Anterior cingulate cortex (tissue), 58 donors: Measurements from ENCODE around the gene MEX3C.

Experiments used
- DNase-seq, 58 donors: peaks; one replicate each; lab custom pipeline; 2025; lab: John Stamatoyannopoulos, UW

Gene MEX3C

DNA sequence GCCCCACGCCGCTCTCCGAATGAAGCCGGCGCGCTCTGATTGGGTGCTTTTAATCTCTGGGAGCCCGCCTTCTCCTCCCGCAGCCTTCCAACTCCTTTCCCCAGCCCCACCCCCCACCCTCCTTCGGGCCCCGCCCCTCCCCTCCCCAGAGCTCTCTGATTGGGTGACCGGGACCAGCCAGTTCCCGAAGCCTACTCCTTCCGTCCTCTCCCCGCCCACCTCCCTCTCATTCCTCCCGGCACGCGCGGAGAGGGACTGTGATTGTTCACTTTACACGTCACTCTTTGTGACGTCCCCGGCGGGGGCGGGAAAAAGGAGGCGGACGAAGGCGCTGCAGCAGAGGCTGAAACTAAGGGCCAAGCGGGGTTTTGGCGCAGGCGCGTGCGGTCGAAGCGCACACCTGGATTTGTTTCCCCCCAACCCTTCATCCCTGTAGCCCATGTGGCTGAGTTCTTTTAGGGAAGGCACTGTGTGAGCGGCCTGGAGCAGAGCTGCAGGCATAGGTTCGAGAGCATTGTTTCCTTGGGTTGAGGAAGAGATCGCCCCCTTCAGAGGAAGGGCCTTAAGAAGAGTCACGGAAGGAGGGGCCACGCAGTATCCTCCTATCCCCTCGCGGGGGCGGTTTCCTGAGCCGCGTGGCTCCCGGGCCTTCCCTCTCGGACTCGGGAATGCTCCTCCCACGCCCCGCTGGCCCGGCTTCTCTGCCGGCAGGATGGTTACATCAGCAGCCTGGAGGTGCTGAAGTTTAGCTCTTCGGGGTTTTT lies at the start of gene MEX3C:
Gene MEX3C (minus strand): TSS at position 21 of the 764 bp plus-strand sequence. CDS start 361 bp downstream, outside the sequence.
- peak; percentile 78 to 100 (median 99) for DNase-seq

- DNase-seq = no peak
Observed at GRCh38 chr18:51241226-51241625, 43.7 kb upstream of the MEX3C start.

GRCh38 chr18:51236225-51236624 lies 38.7 kb upstream of the MEX3C start:
- DNase-seq = no peak

- DNase-seq = no peak
Observed at GRCh38 chr18:51235009-51235789, 37.7 kb upstream of the MEX3C start.

GRCh38 chr18:51234117-51235008 lies 36.9 kb upstream of the MEX3C start:
- DNase-seq = no peak

DNA sequence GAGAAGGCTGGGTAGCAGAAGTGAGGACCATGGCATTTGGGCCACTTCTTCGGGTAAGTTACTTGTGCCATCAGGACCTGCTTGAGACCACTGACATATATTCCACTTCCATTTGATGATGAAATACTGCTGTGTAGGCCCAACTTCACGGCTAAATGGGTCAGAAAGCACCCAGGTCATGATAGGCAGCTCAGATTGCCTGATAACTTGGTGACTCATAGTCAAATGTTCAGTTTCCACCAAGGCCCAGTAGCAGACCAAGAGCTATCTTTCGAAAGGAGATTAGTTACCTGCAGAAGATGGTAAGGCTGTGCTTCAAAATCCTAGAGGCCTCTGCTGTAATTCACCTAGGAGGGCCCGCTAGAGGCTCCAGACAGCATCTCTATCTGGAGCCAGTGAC lies 31.8 kb upstream of the MEX3C start:
- no peak for DNase-seq

DNA sequence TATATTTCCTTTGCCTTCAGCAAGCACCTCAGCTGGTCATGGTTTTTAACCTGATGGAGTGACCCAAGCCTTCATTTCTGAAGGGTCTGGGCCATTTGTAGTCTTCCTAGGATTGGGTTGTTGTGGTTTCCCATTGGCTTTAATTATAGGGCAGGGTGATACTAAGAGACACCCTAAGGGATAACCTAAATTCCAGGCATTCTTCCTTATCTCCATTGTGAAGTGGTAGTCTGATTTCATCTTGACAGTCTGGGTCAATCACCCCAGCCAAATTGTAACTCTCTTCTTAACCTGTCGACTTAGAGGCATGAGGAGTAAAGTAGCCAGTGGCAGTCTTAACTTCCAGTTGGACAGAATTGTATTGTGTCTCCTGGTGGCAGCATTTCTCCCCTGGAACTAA lies 30.2 kb upstream of the MEX3C start:
- DNase-seq = no peak

- DNase-seq = no peak
Observed at GRCh38 chr18:51226587-51227350, 29.3 kb upstream of the MEX3C start.

GRCh38 chr18:51226068-51226467 lies 28.6 kb upstream of the MEX3C start:
- no peak for DNase-seq

DNA sequence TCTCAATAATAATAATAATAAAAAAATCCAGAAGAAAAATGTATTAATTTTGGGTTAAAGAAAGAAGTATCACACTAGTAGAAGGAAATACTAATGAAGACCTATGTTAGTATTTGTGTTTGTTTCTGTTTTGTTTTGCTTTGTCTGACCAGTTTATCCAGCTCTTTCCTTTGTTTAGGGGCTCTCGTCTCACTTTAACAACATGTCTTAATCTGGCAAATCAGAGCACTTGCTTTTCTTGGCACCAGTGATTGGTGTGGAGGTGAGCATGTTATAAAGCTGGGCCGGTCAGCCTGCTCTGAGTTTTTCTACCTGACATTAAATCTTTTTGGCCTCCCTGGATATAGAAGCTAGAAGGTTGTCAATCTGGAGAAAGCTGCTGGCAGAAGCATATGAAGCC lies 15.1 kb upstream of the MEX3C start:
- no peak for DNase-seq

- no peak for DNase-seq
Observed at GRCh38 chr18:51211552-51211951, 14.1 kb upstream of the MEX3C start.

DNA sequence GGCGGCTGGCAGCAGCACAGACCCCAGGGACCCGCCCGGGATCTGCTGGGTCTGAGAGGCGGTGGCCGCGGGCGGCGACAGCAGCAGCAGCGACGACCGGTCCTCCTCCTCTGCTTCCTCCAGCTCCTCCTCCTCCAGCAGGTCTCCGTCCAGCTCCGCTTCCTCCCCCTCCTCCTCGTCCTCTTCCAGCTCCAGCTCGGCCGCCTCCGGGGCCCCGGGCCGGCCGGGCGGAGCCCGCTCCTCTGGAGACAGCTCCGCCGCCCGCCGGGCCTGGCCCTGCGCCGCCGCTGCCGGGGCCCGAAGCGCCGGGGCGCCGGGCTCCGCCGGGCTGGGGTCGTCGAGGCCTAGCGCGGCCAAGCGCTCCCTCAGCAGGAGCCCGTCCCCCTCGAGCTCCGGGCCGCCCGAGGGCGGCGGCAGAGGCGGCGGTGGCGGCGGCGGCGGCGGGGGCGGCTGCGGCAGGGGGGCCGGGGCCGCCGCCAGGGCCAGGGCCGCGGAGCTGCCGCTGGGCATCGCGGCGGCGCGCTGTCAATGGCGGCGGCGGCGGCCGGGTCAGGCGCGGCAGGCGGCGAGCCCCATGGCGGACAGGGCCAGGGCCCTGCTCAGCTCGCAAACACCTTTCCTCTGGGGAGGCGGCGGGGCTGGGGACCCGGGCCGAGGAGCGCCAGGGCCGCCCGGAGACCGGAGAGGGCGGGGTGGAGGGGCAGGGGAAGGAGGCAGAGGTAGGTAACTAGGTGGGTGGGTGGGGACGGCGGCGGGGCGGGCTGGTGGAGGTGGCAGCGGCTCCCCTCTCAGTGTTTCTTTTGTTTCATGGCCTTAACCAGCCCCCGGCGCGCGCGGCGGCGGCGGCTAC lies 445 bp downstream of the MEX3C start:
- peak in 44 of 58 donors; percentile 3 to 69 (median 38) for DNase-seq

- DNase-seq = peak in 42 of 58 donors; percentile 4 to 67 (median 34)
Observed at GRCh38 chr18:51196118-51196810, 1.2 kb downstream of the MEX3C start.

DNA sequence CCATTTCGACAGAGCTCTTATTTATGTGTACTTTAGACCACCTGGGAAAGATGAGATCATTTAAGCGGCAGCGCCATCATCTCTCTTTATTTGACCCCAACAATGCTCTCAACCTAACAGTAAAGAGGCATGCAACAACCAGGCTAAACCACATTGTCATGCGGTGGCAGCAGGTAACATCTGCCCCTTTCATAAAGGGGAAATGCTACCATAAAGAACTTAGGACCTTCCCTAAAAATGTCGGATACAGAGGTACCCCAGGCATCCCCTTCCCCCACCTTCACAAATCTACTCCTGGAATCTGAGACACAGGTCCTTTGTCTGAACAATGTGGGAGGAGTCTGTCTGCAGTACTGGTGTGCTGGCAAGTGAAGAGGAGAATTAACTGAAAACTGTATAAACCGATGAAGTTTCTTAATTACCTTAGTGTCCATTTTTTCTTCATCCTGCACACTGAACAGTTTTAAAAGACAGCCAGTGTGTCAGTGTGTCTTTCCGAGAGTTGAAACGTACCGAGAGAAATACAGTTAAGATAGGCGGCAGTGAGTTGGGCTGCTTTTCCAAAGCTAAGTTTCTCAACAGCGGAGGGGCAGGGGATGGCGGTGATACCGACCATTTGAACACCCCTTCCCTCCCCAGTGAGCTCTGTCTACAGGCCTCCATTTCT lies 1.9 kb downstream of the MEX3C start:
- DNase-seq = peak in 10 of 58 donors; percentile 2 to 29 (median 16)

DNA sequence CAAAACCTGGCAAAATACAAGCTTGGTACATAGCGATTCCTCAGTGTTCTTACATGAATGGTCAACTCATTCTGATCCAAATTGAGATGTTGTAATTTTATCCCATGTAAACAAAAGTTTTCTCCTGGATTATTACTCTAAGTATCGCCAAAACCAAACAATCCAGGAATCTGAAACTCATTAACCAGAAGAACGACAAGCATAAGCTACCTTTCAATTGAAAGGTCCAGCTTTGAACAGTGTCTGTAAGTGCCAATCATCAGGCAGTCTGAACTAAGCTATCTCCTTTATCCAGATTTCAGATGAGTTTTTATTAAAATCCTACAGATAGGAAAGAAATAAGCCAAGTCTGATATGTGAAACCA lies 2.4 kb downstream of the MEX3C start:
- no peak for DNase-seq

DNA sequence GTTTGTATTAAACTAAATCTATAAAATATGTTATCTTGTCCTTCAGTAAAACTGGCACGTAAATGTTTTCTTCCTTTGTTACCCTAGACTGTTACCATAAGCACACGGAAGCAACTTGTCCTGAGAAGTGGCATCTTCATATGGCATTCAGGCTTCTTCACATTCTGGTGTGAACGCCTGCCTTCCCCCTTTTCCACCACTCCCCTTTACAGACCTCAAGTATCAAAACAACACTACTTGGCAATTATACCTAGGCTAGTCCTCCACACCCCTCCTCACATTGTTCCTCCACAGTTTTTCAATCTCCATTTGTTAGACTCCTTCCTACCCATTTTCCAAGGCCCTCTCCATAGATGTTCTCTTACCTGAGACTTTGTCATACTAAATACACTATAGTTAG lies 2.9 kb downstream of the MEX3C start:
- no peak for DNase-seq

DNA sequence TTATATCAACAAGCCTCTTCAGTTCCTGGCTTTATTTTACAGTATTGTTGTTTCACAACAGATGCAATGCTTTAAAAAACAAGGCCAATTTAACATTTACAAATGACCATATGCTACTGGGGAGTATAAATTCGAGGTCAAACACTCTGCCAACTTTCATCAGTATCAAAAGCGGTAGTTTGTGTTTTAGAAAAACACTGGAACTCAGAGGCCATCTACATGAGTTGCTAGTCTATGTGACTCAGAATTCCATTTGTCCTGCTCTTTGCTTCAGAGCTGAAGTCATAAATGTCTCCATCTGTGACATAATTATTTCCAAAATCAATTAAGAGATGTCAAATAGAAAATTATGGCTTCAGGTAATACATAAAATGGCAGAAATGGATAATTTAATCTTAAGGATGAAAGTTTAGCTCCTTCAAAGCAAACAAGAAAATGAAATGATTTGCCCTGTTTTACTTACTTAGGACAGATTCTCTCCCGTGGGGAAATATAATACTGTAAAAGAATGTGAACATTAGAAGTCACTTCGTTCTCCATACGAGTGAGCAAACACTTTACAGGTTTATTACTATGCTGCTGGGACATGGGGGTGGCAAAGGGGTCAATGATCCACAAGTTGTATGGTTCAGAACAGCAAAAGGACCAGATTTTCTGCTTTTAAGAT lies 3.7 kb downstream of the MEX3C start:
- no peak for DNase-seq
